CD4-positive, alpha-beta memory T cell (primary cell): ENCODE results near the gene RNF220. TPM values are rescaled to one million over a fixed set of nuclear protein-coding genes. Genes with fewer than 3 reads are reported as not detected.

ENCODE experiments used
- microRNA-seq: library from miRNA; unstranded; fragments of <30 nt; microRNA quantifications from one replicate; pipeline ENCODE4 v1.2.0, GENCODE V29; 2021; ENCODE audit warnings: borderline replicate concordance, borderline number of aligned reads, borderline microRNAs expressed, mixed read lengths
- polyA plus RNA-seq, 2 donors: library from polyadenylated mRNA; unstranded; fragments of 300-500 nt; fragmentation: Illumina TruSeq; gene quantifications; one replicate each; pipeline ENCODE4 v1.2.3, GENCODE V29; 2021
- total RNA-seq, 2 experiments: library from RNA; stranded (reverse); gene quantifications; one replicate each; pipeline ENCODE4 v1.2.3, GENCODE V29; 2021

RNF220 gene
- total and polyA plus RNA-seq, 4 experiments from 2014 or later: 74.7 to 125 (median 111) TPM

Small RNA genes within 50 kb of the gene (microRNA-seq; reads per million reads assigned to microRNA genes)
- gene MIR5584: not detected

Other genes with a start within 250 kb of the RNF220 start
- 10 to 100 TPM; 81.7 to 82.6 TPM for gene DMAP1, start 191.8 kb upstream of the RNF220 start, total RNA-seq
- gene DMAP1, start 191.8 kb upstream of the RNF220 start, polyA plus RNA-seq: 10 to 100 TPM; 33.1 to 42.9 TPM
- gene ERI3, start 50.0 kb upstream of the RNF220 start, total RNA-seq: 10 to 100 TPM; 26.4 to 29.6 TPM
- gene ERI3, start 50.0 kb upstream of the RNF220 start, polyA plus RNA-seq: 10 to 100 TPM; 33.7 to 59.4 TPM